Measurements from ENCODE around the gene CD44.

Gene CD44

GRCh38 chr11:35118906-35119305, 20.1 kb upstream of the CD44 start:
- no peak overlapping the region for H2AFZ ChIP-seq (ENCODE audit: low read depth, low read length, severe bottlenecking)
- no peaks in the 10 kb centered on the region for H3K27me3 ChIP-seq (ENCODE audit: low read length)
- no peak overlapping the region for H3K4me2 ChIP-seq (ENCODE audit: low read depth, low read length, poor library complexity, severe bottlenecking)
- no peak overlapping the region for H3K4me3 ChIP-seq (ENCODE audit: insufficient read depth, low read length, poor library complexity, severe bottlenecking)
- H4K20me1 ChIP-seq (ENCODE audit: low read depth, low read length), result no peaks in the 10 kb centered on the region
- H3K9me3 ChIP-seq (ENCODE audit: insufficient read depth, low read length), result no peaks in the 10 kb centered on the region
- H3K9ac ChIP-seq (ENCODE audit: low read length), result no peak overlapping the region
- H3K9me2 ChIP-seq (replicated peaks; ENCODE audit: insufficient read depth, low read length), result no peaks in the 10 kb centered on the region
- TF ChIP-seq CTCF (IDR thresholded peaks at IDR 0.05; ENCODE audit: insufficient read depth, low read length, poor library complexity, severe bottlenecking) (no peak), EZH2phosphoT487 (conservative IDR thresholded peaks at IDR 0.05; ENCODE audit: low read length) (no peak)
- no peaks in the 10 kb centered on the region for H3K79me2 ChIP-seq (ENCODE audit: insufficient read depth, low read length)
- no peak overlapping the region for H3K27ac ChIP-seq (ENCODE audit: low read depth, low read length)
- H3F3A ChIP-seq (ENCODE audit: insufficient read depth), result no peaks in the 10 kb centered on the region
- H3K36me3 ChIP-seq (ENCODE audit: low read length), result no peaks in the 10 kb centered on the region

- TF ChIP-seq EZH2phosphoT487 (conservative IDR thresholded peaks at IDR 0.05; ENCODE audit: low read length) (no peak), CTCF (IDR thresholded peaks at IDR 0.05; ENCODE audit: insufficient read depth, low read length, poor library complexity, severe bottlenecking) (no peak)
- Histone ChIP-seq H3K27me3 (ENCODE audit: low read length) (no peaks in the 10 kb centered on the region), H3K9me3 (ENCODE audit: insufficient read depth, low read length) (no peaks in the 10 kb centered on the region), H3K79me2 (ENCODE audit: insufficient read depth, low read length) (no peaks in the 10 kb centered on the region), H3K4me2 (ENCODE audit: low read depth, low read length, poor library complexity, severe bottlenecking) (no peak overlapping the region), H3K9ac (ENCODE audit: low read length) (no peak overlapping the region), H3K27ac (ENCODE audit: low read depth, low read length) (no peak overlapping the region), H3K4me3 (ENCODE audit: insufficient read depth, low read length, poor library complexity, severe bottlenecking) (no peak overlapping the region), H3F3A (ENCODE audit: insufficient read depth) (no peaks in the 10 kb centered on the region), H4K20me1 (ENCODE audit: low read depth, low read length) (no peaks in the 10 kb centered on the region), H2AFZ (ENCODE audit: low read depth, low read length, severe bottlenecking) (no peak overlapping the region), H3K9me2 (replicated peaks; ENCODE audit: insufficient read depth, low read length) (no peaks in the 10 kb centered on the region), H3K36me3 (ENCODE audit: low read length) (no peaks in the 10 kb centered on the region)
Measured at GRCh38 chr11:35121326-35121865, 17.6 kb upstream of the CD44 start.

GRCh38 chr11:35122308-35122707, 16.7 kb upstream of the CD44 start:
- Histone ChIP-seq H3K9me3 (ENCODE audit: insufficient read depth, low read length) (no peaks in the 10 kb centered on the region), H3K4me2 (ENCODE audit: low read depth, low read length, poor library complexity, severe bottlenecking) (no peak overlapping the region), H3K4me3 (ENCODE audit: insufficient read depth, low read length, poor library complexity, severe bottlenecking) (no peak overlapping the region), H3K9ac (ENCODE audit: low read length) (no peak overlapping the region), H3K9me2 (replicated peaks; ENCODE audit: insufficient read depth, low read length) (no peaks in the 10 kb centered on the region), H3K79me2 (ENCODE audit: insufficient read depth, low read length) (no peaks in the 10 kb centered on the region), H3K27me3 (ENCODE audit: low read length) (no peaks in the 10 kb centered on the region), H4K20me1 (ENCODE audit: low read depth, low read length) (no peaks in the 10 kb centered on the region), H3K36me3 (ENCODE audit: low read length) (no peaks in the 10 kb centered on the region), H3K27ac (ENCODE audit: low read depth, low read length) (no peak overlapping the region), H3F3A (ENCODE audit: insufficient read depth) (no peaks in the 10 kb centered on the region), H2AFZ (ENCODE audit: low read depth, low read length, severe bottlenecking) (no peak overlapping the region)
- no peak for TF ChIP-seq CTCF (IDR thresholded peaks at IDR 0.05; ENCODE audit: insufficient read depth, low read length, poor library complexity, severe bottlenecking)
- TF ChIP-seq EZH2phosphoT487 (conservative IDR thresholded peaks at IDR 0.05; ENCODE audit: low read length), result no peak

Data from SU-DHL-6 (cell line).